Mesodermal cell (in vitro differentiated cells): ENCODE results near the gene LYPD1.

Experiments used
- H3K27ac ChIP-seq: 2 replicates; pipeline ENCODE4 v1.7.0; 2013; ENCODE audit warnings: mild to moderate bottlenecking, low read depth, low read length, moderate library complexity; ENCODE audit not compliant: severe bottlenecking
- H3K36me3 ChIP-seq: 2 replicates; pipeline ENCODE4 v1.7.1; 2013; ENCODE audit warnings: mild to moderate bottlenecking, low read length, moderate library complexity; ENCODE audit not compliant: control insufficient read depth, insufficient read depth
- H3K4me1 ChIP-seq: one replicate; pipeline ENCODE4 v1.7.1; 2013; ENCODE audit warnings: mild to moderate bottlenecking, low read length; ENCODE audit not compliant: insufficient read depth, control insufficient read depth, poor library complexity, severe bottlenecking
- H3K4me3 ChIP-seq: 2 replicates; pipeline ENCODE4 v1.7.0; 2013; ENCODE audit warnings: low read length, control low read depth, mild to moderate bottlenecking; ENCODE audit not compliant: insufficient read depth, poor library complexity, severe bottlenecking; ENCODE audit errors: extremely low read depth
- H3K9me3 ChIP-seq: 2 replicates; pipeline ENCODE4 v1.7.1; 2013; ENCODE audit warnings: mild to moderate bottlenecking, low read length, moderate library complexity; ENCODE audit not compliant: control insufficient read depth
- WGBS, 2 experiments: methylation state at CpG; one replicate each; pipeline ENCODE4 v1.1.5; 2013; ENCODE audit warnings: missing lambda C conversion rate in 2 of 2; ENCODE audit not compliant: insufficient coverage in 2 of 2; 5-methylcytosine and 5-hydroxymethylcytosine counted together

LYPD1 gene

DNA sequence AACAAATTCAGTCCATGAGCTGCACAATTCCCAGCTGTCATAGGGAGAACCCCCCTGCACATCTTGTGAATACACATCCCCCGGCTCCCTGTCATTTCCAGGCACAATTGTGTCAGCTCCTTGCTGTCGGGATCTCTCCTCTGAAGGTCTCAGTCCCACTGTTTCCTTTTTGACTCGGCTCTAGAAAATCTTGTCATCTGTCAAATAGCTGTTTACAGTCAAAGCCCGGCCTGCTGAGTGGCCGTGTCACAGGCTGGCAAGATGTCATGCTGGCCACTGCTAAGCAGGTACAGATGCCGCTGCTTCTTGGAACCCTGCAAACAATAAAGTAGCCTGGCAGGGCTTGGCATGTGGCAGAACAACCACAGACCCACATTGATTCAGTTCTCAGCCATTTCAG is 61.7 kb downstream of the LYPD1 start:
- 67 to 76% methylated on average over 6 of the region's 6 CpGs for WGBS, 2 experiments
- H3K27ac ChIP-seq: no peak overlapping the region
- no peaks in the 10 kb centered on the region for H3K4me1 ChIP-seq
- no peak overlapping the region for H3K4me3 ChIP-seq
- H3K9me3 ChIP-seq: no peaks in the 10 kb centered on the region
- no peaks in the 10 kb centered on the region for H3K36me3 ChIP-seq

DNA sequence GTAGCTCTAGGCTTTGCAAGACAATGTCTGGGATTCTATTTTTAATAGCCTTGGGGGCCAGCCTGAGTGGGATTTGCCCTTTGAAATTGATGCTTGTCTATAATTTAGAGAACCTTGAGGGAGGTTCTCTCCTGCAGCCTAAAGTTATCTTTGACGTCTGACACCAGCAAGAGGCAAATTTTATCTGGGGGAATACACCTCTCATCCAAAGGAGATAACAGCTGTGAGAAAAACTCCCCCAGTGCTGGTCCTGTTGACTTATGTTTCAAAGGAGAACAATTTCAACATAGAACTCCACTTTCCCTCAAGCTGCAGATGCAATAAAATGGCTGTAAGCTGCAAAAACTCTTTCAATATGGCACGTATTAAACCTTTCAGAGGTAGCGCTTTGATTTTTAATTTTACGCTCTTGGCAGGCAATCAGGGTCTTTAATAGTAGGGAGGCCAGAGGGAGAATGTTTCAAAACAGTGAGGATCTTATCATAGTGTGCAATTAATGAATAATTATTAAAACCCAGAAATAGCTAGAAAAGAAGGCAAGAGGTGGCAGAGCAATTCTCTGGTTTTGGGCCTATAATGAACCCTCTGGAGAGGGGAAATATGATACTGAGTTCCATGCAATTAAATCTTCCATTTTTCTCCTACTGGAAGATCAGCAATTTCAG is 62.4 kb downstream of the LYPD1 start:
- H3K4me3 ChIP-seq: no peak overlapping the region
- WGBS, 2 experiments: 88 to 90% methylated on average over 2 of the region's 4 CpGs
- no peak overlapping the region for H3K27ac ChIP-seq
- H3K4me1 ChIP-seq: no peaks in the 10 kb centered on the region
- no peaks in the 10 kb centered on the region for H3K36me3 ChIP-seq
- H3K9me3 ChIP-seq: no peaks in the 10 kb centered on the region

DNA sequence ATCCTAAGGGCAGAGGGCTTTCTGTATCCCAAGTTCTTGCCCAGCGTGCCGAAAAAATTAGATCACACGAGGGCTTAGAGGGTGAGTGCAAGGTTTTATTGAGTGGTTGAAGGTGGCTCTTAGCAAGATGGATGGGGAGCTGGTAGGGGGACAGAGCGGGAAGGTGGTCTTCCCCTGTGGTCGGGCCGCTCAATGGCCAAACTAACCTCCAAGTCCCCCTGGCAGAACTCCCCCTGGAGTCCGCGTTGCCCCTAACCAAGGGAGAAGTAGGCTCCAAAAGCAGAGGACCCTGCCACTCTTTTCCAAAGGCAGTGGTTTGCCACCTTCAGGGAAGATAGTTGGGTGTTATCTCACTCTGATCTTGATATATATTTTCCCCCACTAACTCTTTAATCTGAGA is 63.4 kb downstream of the LYPD1 start:
- Histone ChIP-seq H3K9me3 (no peaks in the 10 kb centered on the region), H3K4me3 (no peak overlapping the region), H3K36me3 (no peaks in the 10 kb centered on the region), H3K4me1 (no peaks in the 10 kb centered on the region), H3K27ac (no peak overlapping the region)
- WGBS, 2 experiments: 80 to 89% methylated on average over 2 to 3 of the region's 8 CpGs

DNA sequence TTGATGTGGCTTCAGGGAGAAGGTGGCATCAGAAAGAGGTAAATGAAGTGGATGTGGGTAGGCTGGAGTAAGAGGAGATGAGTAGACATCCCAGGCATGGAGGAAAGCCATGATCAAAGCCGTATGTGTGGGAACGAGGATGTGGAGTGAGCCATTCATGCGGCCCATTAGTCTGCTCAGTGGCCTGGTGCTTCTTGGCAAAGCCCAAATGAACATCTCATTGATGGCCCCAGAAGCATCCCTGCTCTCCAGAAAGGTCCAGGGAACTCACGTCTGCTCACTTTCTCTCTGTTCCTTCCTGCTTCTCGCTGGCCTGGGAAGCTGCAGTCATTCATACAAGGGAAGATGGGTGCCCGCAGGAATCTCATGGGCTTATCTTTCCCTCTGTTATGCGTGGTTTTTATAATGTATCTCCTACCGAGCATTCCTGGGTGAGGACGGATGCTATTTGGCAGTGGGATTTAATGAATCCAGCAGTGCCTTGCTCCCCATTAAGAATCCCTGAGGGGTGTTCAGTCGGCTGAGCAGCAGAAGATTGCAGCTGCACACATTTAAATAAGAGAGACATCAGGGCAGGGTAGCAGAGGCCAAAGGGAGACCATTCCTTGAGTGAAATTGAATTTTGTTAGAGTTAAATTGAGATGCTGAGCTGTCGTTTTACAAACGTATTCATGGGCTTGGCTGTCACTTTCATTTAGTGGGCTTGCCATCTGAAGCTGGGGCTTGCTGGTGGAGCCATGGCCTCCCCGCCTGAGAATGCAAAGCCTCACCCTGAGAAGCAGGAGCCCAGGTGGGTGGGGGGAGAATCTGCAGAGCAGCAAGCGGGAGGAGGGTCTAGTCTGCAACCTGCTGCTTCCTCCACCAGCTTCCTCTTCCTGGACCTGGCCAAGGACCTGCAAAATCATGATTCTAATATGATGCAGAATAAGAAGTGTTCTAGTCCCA is 64.5 kb downstream of the LYPD1 start:
- Histone ChIP-seq H3K4me1 (no peaks in the 10 kb centered on the region), H3K9me3 (no peaks in the 10 kb centered on the region), H3K4me3 (no peak overlapping the region), H3K27ac (no peak overlapping the region), H3K36me3 (no peaks in the 10 kb centered on the region)
- WGBS, 2 experiments: 65 to 78% methylated on average over 9 to 11 of the region's 14 CpGs

DNA sequence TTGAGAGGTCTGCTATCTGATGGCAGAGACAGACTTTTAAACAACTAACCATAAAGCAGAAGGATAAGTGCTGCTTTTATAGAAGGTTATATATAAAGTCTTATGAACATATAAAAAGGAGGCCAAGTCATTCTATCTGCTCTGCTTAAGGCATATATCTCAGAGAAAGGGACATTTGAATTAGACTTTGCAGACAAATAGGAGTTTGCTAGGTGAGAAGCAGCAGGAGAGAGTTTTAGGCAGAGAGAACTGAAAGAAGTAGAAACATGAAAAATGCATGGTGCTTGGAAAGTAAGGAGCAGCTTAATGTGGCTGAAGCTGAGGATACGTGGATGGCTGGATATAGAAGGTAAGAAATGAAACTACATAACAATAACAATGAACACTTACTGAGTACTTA is 65.4 kb downstream of the LYPD1 start:
- WGBS, 2 experiments: no CpG with 5 or more reads among the region's 1 CpG
- no peaks in the 10 kb centered on the region for H3K4me1 ChIP-seq
- no peaks in the 10 kb centered on the region for H3K9me3 ChIP-seq
- no peak overlapping the region for H3K27ac ChIP-seq
- no peaks in the 10 kb centered on the region for H3K36me3 ChIP-seq
- H3K4me3 ChIP-seq: no peak overlapping the region

DNA sequence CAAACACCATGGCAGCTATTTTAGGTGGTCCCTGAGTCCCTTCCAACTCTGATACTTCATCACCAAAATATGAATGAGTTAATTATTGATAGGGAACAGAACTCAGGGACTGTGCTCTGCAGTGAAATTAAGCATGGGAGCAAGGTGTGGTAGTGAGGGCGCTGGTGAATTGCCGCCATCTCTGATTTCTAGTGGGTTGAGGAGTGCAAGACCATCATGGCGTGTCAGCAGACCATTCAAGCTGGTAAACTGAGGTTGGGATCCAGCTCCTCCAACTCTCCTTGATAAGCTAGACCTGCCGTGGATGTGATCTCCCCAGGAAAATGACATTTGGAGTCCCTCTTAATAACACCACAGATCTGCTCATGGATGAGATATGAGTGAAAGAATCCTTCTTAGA is 70.4 kb downstream of the LYPD1 start:
- H3K4me3 ChIP-seq: no peak overlapping the region
- H3K9me3 ChIP-seq: no peaks in the 10 kb centered on the region
- no peaks in the 10 kb centered on the region for H3K4me1 ChIP-seq
- WGBS, 2 experiments: 83 to 95% methylated on average over 1 to 3 of the region's 4 CpGs
- H3K27ac ChIP-seq: no peak overlapping the region
- no peaks in the 10 kb centered on the region for H3K36me3 ChIP-seq

DNA sequence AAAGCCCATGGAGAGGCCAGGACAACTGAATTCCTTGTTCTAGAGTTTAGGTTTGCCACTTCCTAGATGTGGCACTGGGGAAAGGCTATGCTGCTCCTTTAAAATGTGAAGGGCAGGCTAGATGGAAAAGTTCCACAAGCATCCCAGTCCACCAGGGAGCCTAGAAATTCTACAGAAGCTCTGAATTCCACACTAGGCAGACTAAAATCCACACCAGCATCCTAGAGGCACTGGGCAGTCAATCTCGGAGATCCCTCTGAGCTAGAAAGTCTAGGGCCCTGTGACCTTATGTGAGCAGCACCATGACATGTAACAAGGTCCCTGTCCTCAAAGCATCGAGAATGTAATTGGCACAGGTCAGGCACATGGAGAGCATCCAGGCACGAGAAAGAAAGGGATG is 71.5 kb downstream of the LYPD1 start:
- WGBS, 2 experiments: 86% methylated on average over 1 of the region's 3 CpGs; no CpG with 5 or more reads in 1 of the 2 experiments
- no peak overlapping the region for H3K27ac ChIP-seq
- no peaks in the 10 kb centered on the region for H3K9me3 ChIP-seq
- H3K4me3 ChIP-seq: no peak overlapping the region
- H3K36me3 ChIP-seq: no peaks in the 10 kb centered on the region
- H3K4me1 ChIP-seq: peaks cover 6% of the 10 kb centered on the region

DNA sequence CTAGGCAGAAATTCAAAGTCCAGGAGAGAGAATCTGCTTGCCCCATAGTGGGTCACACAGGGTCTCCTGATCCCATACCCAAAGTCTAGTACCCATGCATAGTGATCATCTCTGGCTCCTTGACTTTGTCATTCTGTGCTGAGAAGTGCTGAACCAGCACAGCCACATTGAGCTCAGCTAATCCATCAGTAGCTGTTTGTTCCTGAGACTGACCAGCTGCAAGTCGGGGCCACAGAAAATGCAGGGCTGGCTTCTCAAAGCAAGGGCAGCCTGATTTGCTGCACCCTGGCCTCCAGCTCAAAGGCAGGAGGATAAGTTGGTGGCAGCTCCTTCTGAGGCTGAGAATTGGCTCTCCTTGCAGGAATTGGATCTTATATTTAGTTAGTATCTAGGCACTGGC is 72.2 kb downstream of the LYPD1 start:
- peaks cover 9% of the 10 kb centered on the region for H3K4me1 ChIP-seq

DNA sequence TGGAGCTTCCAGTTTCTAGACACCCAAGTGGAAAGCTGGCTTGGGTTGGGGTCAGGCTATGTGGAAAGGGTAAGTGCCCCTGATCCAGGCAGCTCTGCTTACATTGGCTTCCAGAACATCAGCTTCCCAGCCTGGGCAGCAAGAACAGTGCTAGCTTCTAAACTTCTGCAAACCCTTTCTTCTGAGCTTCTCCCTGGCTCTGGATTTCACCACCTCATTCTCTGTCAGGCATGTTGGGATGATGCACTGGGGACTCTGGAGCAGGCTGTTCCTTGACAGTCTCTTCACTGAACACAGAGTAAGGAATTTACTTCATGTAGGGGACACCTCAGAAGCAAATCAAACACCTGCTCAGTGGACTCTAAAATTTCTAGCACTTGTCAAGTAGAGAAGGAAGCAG is 72.8 kb downstream of the LYPD1 start:
- no peak overlapping the region for H3K4me3 ChIP-seq
- no peaks in the 10 kb centered on the region for H3K36me3 ChIP-seq
- peaks cover 9% of the 10 kb centered on the region for H3K4me1 ChIP-seq
- no peak overlapping the region for H3K27ac ChIP-seq
- H3K9me3 ChIP-seq: no peaks in the 10 kb centered on the region

More for the DNA sequence above, 72.2 kb downstream of the LYPD1 start:
- H3K36me3 ChIP-seq: no peaks in the 10 kb centered on the region
- H3K27ac ChIP-seq: no peak overlapping the region
- 83 to 100% methylated on average over 1 of the region's 1 CpG for WGBS, 2 experiments
- no peak overlapping the region for H3K4me3 ChIP-seq
- H3K9me3 ChIP-seq: no peaks in the 10 kb centered on the region

DNA sequence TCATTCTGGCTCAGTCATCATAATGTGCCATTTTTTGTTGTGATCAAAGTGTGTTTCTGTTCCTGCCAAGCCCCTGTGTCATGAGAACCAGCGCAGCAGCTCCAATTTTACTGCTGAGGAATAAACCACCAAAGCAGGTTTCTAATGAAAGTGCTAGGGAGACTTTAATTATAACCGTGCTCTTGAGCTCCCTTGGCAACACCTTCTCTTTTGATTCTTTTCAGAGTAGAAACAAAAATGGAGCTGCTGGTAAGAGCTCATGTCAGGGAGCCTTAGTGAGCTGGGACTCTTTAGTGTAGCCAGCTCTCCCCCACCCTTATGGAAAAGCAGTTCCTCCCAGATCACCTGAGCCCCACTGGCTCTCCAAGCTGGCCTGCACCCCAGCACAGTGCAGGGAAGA is 74.3 kb downstream of the LYPD1 start:
- H3K27ac ChIP-seq: no peak overlapping the region
- WGBS, 2 experiments: 94% methylated on average over 2 of the region's 2 CpGs; no CpG with 5 or more reads in 1 of the 2 experiments
- no peaks in the 10 kb centered on the region for H3K9me3 ChIP-seq
- no peaks in the 10 kb centered on the region for H3K36me3 ChIP-seq
- no peak overlapping the region for H3K4me3 ChIP-seq
- H3K4me1 ChIP-seq: peaks cover 9% of the 10 kb centered on the region

DNA sequence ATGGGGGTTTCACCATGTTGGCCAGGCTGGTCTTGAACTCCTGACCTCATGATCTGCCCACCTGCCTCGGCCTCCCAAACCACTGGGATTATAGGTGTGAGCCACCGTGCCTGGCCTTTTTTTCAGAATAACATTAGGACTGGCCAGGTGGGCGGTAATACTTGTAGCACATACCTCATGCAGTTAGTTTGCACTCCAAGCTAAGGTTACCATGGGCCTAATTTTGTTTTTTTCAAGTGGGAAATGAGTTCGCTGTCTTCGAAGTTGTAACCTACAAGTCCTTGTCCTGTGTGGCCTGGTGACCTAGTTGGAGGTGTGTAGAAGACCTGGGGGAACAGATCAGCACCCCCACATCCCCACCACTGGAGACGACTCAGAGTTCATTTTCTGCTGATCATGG is 74.8 kb downstream of the LYPD1 start:
- no peak overlapping the region for H3K27ac ChIP-seq
- no peaks in the 10 kb centered on the region for H3K9me3 ChIP-seq
- no peaks in the 10 kb centered on the region for H3K36me3 ChIP-seq
- peaks cover 9% of the 10 kb centered on the region for H3K4me1 ChIP-seq
- WGBS, 2 experiments: 89 to 94% methylated on average over 3 to 5 of the region's 6 CpGs
- no peak overlapping the region for H3K4me3 ChIP-seq
